SK-N-SH treated with all-trans-retinoic acid at 6 μM for 48 hours (cell line): ENCODE data around the gene TPRG1.

ENCODE experiments used
- ATAC-seq: fragments of 200-7000 bp; cut with Tn5 transposase; 3 replicates; pipeline ENCODE4 v1.9.1; 2020; ENCODE audit warnings: mild to moderate bottlenecking, moderate library complexity
- ARNTL ChIP-seq: fragments of 450-650 bp; formaldehyde crosslinking; IDR thresholded peaks from 2 replicates; pipeline ENCODE4 v1.5.0; 2020; ENCODE audit warnings: low read depth, mild to moderate bottlenecking, moderate library complexity, borderline replicate concordance
- BACH2 ChIP-seq: fragments of 250-450 bp; sonication (Bioruptor Pico); IDR thresholded peaks from 2 replicates; pipeline ENCODE4 v1.9.0; 2021; ENCODE audit warnings: mild to moderate bottlenecking, borderline replicate concordance
- CREB5 ChIP-seq: fragments of 250-450 bp; sonication (Bioruptor Pico); IDR thresholded peaks from 2 replicates; pipeline ENCODE4 v1.5.1; 2020; ENCODE audit warnings: low read depth, mild to moderate bottlenecking, moderate library complexity
- CSDC2 ChIP-seq: fragments of 250-450 bp; sonication (Bioruptor Pico); IDR thresholded peaks from 2 replicates; pipeline ENCODE4 v1.5.0; 2020; ENCODE audit warnings: mild to moderate bottlenecking, moderate library complexity
- ESRRG ChIP-seq: fragments of 250-450 bp; sonication (Bioruptor Pico); IDR thresholded peaks from 2 replicates; pipeline ENCODE4 v1.6.1; 2021; ENCODE audit warnings: mild to moderate bottlenecking
- GLIS3 ChIP-seq: fragments of 250-450 bp; sonication (Bioruptor Pico); IDR thresholded peaks from 2 replicates; pipeline ENCODE4 v1.5.0; 2020; ENCODE audit warnings: mild to moderate bottlenecking, moderate library complexity
- ISL1 ChIP-seq: fragments of 250-450 bp; sonication (Bioruptor Pico); IDR thresholded peaks from 2 replicates; pipeline ENCODE4 v2.1.2; 2022; ENCODE audit warnings: mild to moderate bottlenecking, moderate library complexity
- OSR1 ChIP-seq: fragments of 250-450 bp; sonication (Bioruptor Pico); IDR thresholded peaks from 2 replicates; pipeline ENCODE4 v1.8.0; 2022; ENCODE audit warnings: moderate library complexity, mild to moderate bottlenecking, inconsistent platforms
- PATZ1 ChIP-seq: fragments of 250-450 bp; sonication (Bioruptor Pico); IDR thresholded peaks from 2 replicates; pipeline ENCODE4 v1.8.0; 2020; ENCODE audit warnings: mild to moderate bottlenecking, moderate library complexity, borderline replicate concordance
- POU6F1 ChIP-seq: fragments of 250-450 bp; sonication (Bioruptor Pico); IDR thresholded peaks from 2 replicates; pipeline ENCODE4 v1.8.0; 2021; ENCODE audit warnings: low read depth, mild to moderate bottlenecking, moderate library complexity, borderline replicate concordance
- PPARA ChIP-seq: fragments of 250-450 bp; sonication (Bioruptor Pico); IDR thresholded peaks from 2 replicates; pipeline ENCODE4 v1.5.0; 2020; ENCODE audit warnings: mild to moderate bottlenecking, borderline replicate concordance
- RARB ChIP-seq: fragments of 250-450 bp; sonication (Bioruptor Pico); IDR thresholded peaks from 2 replicates; pipeline ENCODE4 v1.8.0; 2021; ENCODE audit warnings: mild to moderate bottlenecking, moderate library complexity
- SNAI2 ChIP-seq: fragments of 250-450 bp; sonication (Bioruptor Pico); IDR thresholded peaks from 2 replicates; pipeline ENCODE4 v1.5.0; 2020; ENCODE audit warnings: mild to moderate bottlenecking, moderate library complexity
- TCF4 ChIP-seq: fragments of 250-450 bp; sonication (Bioruptor Pico); IDR thresholded peaks from 2 replicates; pipeline ENCODE4 v1.8.0; 2021; ENCODE audit warnings: mild to moderate bottlenecking, moderate library complexity, borderline replicate concordance
- TOX ChIP-seq: fragments of 250-450 bp; sonication (Bioruptor Pico); IDR thresholded peaks from 2 replicates; pipeline ENCODE4 v1.8.0; 2021; ENCODE audit warnings: mild to moderate bottlenecking, moderate library complexity, borderline replicate concordance
- TSHZ2 ChIP-seq: fragments of 250-450 bp; sonication (Bioruptor Pico); IDR thresholded peaks from 2 replicates; pipeline ENCODE4 v1.5.0; 2020; ENCODE audit warnings: mild to moderate bottlenecking, moderate library complexity
- ZC3H10 ChIP-seq: fragments of 250-450 bp; sonication (Bioruptor Pico); IDR thresholded peaks from 2 replicates; pipeline ENCODE4 v1.5.1; 2021; ENCODE audit warnings: mild to moderate bottlenecking, moderate library complexity
- ZFP3 ChIP-seq: fragments of 250-450 bp; sonication (Bioruptor Pico); IDR thresholded peaks from 2 replicates; pipeline ENCODE4 v1.5.0; 2020; ENCODE audit warnings: mild to moderate bottlenecking, moderate library complexity
- ZFP30 ChIP-seq: fragments of 450-650 bp; formaldehyde crosslinking; IDR thresholded peaks from 2 replicates; pipeline ENCODE4 v1.5.0; 2022; ENCODE audit warnings: mild to moderate bottlenecking, moderate library complexity
- ZNF565 ChIP-seq: fragments of 450-650 bp; formaldehyde crosslinking; conservative IDR thresholded peaks from 2 replicates; pipeline ENCODE4 v1.5.0; 2020; ENCODE audit warnings: low read depth, mild to moderate bottlenecking, moderate library complexity
- ZNF70 ChIP-seq: fragments of 450-650 bp; formaldehyde crosslinking; IDR thresholded peaks from 2 replicates; pipeline ENCODE4 v1.5.0; 2020; ENCODE audit warnings: mild to moderate bottlenecking, moderate library complexity
- ZNF8 ChIP-seq: fragments of 450-650 bp; formaldehyde crosslinking; IDR thresholded peaks from 2 replicates; pipeline ENCODE4 v1.5.0; 2020; ENCODE audit warnings: mild to moderate bottlenecking, moderate library complexity
- TF ChIP-seq, protein P1 (sequence below): fragments of 250-450 bp; sonication (Bioruptor Pico); IDR thresholded peaks from 2 replicates; pipeline ENCODE4 v1.5.1; 2021; ENCODE audit warnings: mild to moderate bottlenecking, moderate library complexity

TPRG1 gene

GRCh38 chr3:189204167-189204866 is 32.5 kb downstream of the TPRG1 start:
- TF ChIP-seq TSHZ2 (CRISPR knock-in tag) (no peak), TCF4 (no peak), OSR1 (CRISPR knock-in tag) (no peak), ZNF565 (CRISPR knock-in tag) (no peak), TOX (CRISPR knock-in tag) (no peak), PPARA (no peak), ARNTL (no peak), ZFP3 (no peak), CREB5 (CRISPR knock-in tag) (no peak), ZC3H10 (CRISPR knock-in tag) (no peak), RARB (CRISPR knock-in tag) (no peak)
- ATAC-seq, result no peak; the same call in 2 of the 3 replicates

GRCh38 chr3:189204937-189205336 is 33.2 kb downstream of the TPRG1 start:
- TF ChIP-seq TOX (CRISPR knock-in tag), result no peak
- TF ChIP-seq ZNF565 (CRISPR knock-in tag), result no peak
- no peak for TF ChIP-seq ZNF70 (CRISPR knock-in tag)
- TF ChIP-seq PATZ1, result no peak
- TF ChIP-seq ISL1 (CRISPR knock-in tag), result no peak
- no peak for TF ChIP-seq TCF4
- TF ChIP-seq ESRRG (CRISPR knock-in tag), result no peak
- no peak for TF ChIP-seq ARNTL
- no peak for TF ChIP-seq POU6F1 (CRISPR knock-in tag)
- ATAC-seq, result no peak

DNA sequence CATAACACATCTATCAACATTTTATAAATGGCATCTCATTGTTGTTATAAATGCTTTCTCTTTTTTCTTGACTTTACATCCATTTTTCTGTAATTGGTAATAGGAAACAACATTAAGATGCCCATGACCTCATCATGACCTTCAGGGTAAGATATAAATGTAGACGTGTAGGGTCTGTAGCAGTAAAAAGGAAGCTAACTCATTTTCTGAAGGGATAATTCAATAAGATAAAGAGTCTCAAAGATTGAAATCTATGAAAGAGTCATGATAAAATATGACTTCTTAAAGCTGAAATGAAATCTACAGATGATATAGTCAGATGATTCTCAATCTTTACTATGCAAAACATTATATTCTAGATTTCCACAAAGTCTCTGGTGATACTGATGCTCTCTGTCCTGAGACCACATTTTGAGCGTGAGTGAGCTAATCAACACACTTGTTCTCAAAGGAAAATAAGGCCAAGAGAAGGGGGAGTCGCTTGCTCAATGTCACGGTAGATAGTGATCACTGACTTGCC is 38.5 kb downstream of the TPRG1 start:
- no peak for ATAC-seq
- TF ChIP-seq RARB (CRISPR knock-in tag) (no peak), ZFP30 (no peak), ISL1 (CRISPR knock-in tag) (no peak), SNAI2 (no peak), BACH2 (CRISPR knock-in tag) (no peak), CREB5 (CRISPR knock-in tag) (no peak), TCF4 (no peak), POU6F1 (CRISPR knock-in tag) (no peak), CSDC2 (CRISPR knock-in tag) (no peak), TOX (CRISPR knock-in tag) (no peak), ZNF8 (CRISPR knock-in tag) (no peak), PATZ1 (no peak), GLIS3 (no peak), ZC3H10 (CRISPR knock-in tag) (no peak), ARNTL (no peak), ZNF565 (CRISPR knock-in tag) (no peak)
- TF ChIP-seq, protein P1, sequence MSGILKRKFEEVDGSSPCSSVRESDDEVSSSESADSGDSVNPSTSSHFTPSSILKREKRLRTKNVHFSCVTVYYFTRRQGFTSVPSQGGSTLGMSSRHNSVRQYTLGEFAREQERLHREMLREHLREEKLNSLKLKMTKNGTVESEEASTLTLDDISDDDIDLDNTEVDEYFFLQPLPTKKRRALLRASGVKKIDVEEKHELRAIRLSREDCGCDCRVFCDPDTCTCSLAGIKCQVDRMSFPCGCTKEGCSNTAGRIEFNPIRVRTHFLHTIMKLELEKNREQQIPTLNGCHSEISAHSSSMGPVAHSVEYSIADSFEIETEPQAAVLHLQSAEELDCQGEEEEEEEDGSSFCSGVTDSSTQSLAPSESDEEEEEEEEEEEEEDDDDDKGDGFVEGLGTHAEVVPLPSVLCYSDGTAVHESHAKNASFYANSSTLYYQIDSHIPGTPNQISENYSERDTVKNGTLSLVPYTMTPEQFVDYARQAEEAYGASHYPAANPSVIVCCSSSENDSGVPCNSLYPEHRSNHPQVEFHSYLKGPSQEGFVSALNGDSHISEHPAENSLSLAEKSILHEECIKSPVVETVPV (CRISPR knock-in tag), result no peak
